ENCODE results near the gene RASGRP1.

The RASGRP1 gene

GRCh38 chr15:38459480-38459879 is 105.1 kb downstream of the RASGRP1 start:
- no peak for DNase-seq (ENCODE audit: low spot score)

GRCh38 chr15:38458646-38459045 is 106.0 kb downstream of the RASGRP1 start:
- no peak for DNase-seq (ENCODE audit: low spot score)

- peak; percentile 54 for DNase-seq (ENCODE audit: low spot score)
Measured at GRCh38 chr15:38455092-38455491, 109.5 kb downstream of the RASGRP1 start.

- peak; percentile 19 for DNase-seq (ENCODE audit: low spot score)
Measured at GRCh38 chr15:38454696-38455090, 109.9 kb downstream of the RASGRP1 start.

DNA sequence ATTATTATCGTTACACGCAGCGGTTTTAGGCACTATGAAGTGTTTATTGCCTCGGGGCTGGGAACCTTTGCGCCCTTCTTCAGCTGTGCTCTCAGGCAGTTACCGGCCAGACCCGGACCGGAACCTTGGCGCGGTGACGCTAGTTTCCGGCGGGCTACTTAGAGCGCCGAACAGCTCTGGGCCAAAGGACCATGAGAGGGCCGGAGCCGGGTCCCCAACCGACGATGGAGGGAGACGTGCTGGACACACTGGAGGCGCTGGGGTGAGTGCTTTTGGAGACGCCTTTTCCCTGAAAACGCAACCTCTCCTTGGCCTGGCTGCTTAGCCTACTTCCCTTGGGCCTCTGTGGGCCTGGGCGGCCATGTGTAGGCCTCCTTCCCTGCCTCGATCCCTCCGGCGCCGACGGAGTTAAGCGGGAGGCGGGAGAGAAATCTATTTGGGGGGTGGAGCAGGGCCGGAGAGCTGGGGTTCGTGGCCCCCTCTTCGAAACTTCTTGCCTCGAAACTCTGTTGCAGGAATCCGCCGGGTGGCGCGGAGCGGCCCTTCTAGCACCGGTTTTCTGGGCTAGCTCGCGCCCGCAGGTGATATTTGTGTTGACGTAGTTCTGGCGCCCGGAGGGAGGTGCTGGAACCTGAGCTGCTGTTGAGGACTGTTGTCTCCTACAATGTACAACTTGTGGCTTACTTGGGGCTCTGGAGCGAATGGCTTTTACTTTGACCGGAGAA is 110.5 kb downstream of the RASGRP1 start, which contains the start of gene FAM98B:
TSS of gene FAM98B (plus strand) at position 157 of the 725 bp plus-strand sequence. CDS start at position 192, 35 bp downstream.
- DNase-seq (ENCODE audit: low spot score): peak; percentile 83

DNA sequence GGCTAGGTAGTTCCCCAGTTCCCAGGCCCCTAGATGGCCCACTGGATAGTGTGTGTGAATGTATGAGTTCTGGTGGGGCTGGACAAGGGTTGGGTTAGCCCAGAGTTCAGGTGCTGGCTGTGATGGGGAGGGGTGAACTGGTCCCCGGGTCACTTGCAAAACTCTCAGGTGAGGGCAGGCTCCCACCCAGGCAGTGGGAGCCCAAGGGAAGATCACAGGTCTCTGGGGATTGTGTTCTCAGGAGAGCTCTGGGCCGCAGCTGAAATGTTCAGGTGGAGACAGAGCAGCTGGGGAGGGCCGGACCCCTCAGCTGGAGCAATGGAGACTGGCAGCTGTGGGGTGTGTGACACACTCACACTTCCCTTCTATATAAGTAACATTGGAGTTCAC is 123.5 kb downstream of the RASGRP1 start:
- DNase-seq (ENCODE audit: low spot score): no peak

DNA sequence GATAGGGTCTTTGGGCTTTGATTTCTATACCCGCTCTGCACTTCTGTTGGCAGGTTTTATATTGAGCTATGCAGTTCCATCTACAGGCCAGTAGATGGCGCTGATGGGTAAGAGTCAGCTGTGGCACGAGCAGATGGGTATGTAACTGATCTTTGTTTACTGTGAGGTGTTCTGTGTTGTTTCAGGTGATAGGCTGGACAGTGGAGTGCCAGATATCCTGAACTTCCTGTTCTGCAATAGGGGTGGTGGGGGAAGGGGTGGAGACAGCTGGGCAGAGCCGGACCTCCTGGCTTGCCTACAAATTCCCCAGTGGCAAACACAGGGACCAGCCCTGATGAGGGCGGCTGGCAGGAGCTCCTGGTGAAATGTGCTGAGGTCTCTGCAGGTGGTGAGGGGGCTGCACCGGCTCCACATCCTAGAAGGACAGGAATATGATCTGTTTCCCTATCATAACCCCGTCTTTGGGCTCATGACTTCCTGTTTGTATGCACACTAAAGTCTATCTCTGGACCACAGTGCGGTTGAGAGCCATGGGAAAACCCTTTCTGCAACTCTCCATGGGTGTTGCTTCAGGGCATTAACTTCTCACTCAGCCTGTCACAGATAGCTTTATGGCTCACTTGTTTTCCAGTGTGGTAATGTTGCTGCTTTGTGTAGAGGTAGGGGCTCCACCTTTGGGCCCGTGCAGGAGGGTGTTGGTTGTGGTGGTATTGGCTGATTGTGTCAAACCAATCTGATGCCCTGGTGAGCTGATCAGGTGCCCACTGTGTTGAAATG is 124.1 kb downstream of the RASGRP1 start:
- peak; percentile 66 for DNase-seq (ENCODE audit: low spot score)
